ENCODE measurements around the gene PGAM2.

- no peak for TF ChIP-seq POLR2A (IDR thresholded peaks at IDR 0.05)
- no peak for TF ChIP-seq CTCF (IDR thresholded peaks at IDR 0.05)
Observed at GRCh38 chr7:44056681-44057080, 8.7 kb downstream of the PGAM2 start.

Data from thyroid gland (tissue), 4 donors.